Thoracic aorta (tissue), 2 donors: Measurements from ENCODE around the gene SEM1. TPM values are rescaled to one million over a fixed set of nuclear protein-coding genes. Genes with fewer than 3 reads are reported as not detected.
"Not testable (repeated sequence)": the region's sequence is repeated elsewhere in the genome, so short reads cannot be mapped to it uniquely, and the experiment has no call there.

Experiments
- ATAC-seq: fragments of 150-250 bp; one replicate; pipeline ENCODE4 v1.8.0; 2017; ENCODE audit warnings: low read depth; ENCODE audit not compliant: insufficient number of reproducible peaks, low FRiP score
- DNase-seq: peaks from one replicate; pipeline ENCODE4 v3.0.0-alpha.2; 2020; ENCODE audit warnings: low spot score
- H3K27ac ChIP-seq, 2 donors: fragments of 200-600 bp; sonication (generic); 1 replicate in 1 of 2; 2 replicates in 1 of 2; pipeline ENCODE4 v1.5.1; 2016; ENCODE audit warnings: mild to moderate bottlenecking in 2 of 2, moderate library complexity in 2 of 2
- H3K27me3 ChIP-seq: fragments of 200-600 bp; sonication (generic); replicated peaks from 2 replicates; pipeline ENCODE4 v1.6.0; 2016; ENCODE audit warnings: mild to moderate bottlenecking; ENCODE audit not compliant: insufficient read depth
- H3K36me3 ChIP-seq: fragments of 200-600 bp; sonication (generic); one replicate; pipeline ENCODE4 v1.5.1; 2016
- H3K4me1 ChIP-seq, 2 donors: fragments of 200-600 bp; sonication (generic); 1 replicate in 1 of 2; 2 replicates in 1 of 2; pipeline versions ENCODE4 v1.5.1 to v1.6.0; 2016; ENCODE audit warnings: low read depth in 2 of 2, mild to moderate bottlenecking in 1 of 2; ENCODE audit not compliant: control insufficient read depth in 1 of 2
- H3K4me3 ChIP-seq: fragments of 200-600 bp; sonication (generic); 2 replicates; pipeline ENCODE4 v1.5.1; 2016; ENCODE audit warnings: mild to moderate bottlenecking
- H3K9me3 ChIP-seq: fragments of 200-600 bp; sonication (generic); 2 replicates; pipeline ENCODE4 v1.5.1; 2016
- total RNA-seq, 2 donors: library from RNA; depleted of rRNA; stranded (reverse); fragments of >200 nt; gene quantifications; one replicate each; pipeline versions ENCODE4 v1.1.0 to v1.2.3, GENCODE V29; 2016
- TF ChIP-seq, protein P1 (sequence below): fragments of 200-600 bp; sonication (generic); IDR thresholded peaks from one replicate; pipeline ENCODE4 v1.5.1; 2019; ENCODE audit warnings: antibody characterized with exemption

Gene SEM1
- total RNA-seq, 2 donors from 2014 or later = 11.1 to 73.9 TPM

DNA sequence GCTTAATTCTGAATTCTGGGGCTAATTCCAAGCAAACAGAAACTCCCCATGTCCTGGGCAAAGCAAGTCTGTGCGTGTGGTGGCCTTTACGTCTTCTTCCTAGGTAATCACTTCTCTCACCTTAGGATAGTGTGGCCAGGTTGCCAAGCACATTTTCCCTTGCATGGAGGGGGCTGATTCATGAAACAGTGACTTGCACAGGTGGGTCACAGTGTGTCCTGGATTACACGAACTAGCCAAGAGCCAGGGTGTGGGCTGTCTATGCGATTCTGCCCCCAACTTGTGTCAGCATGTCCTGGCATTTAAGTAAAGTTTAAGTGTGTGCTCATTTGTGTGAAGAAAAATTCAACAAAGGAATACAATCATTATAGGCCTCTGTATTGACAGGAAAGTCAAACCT is 18.5 kb upstream of the SEM1 start:
- H3K27ac ChIP-seq = no peak overlapping the region
- H3K4me3 ChIP-seq = no peak overlapping the region
- no peaks in the 10 kb centered on the region for H3K27me3 ChIP-seq
- DNase-seq = no peak
- no peak for ATAC-seq
- no peaks in the 10 kb centered on the region for H3K4me1 ChIP-seq
- H3K36me3 ChIP-seq = no peaks in the 10 kb centered on the region
- no peaks in the 10 kb centered on the region for H3K9me3 ChIP-seq
- TF ChIP-seq, protein P1, sequence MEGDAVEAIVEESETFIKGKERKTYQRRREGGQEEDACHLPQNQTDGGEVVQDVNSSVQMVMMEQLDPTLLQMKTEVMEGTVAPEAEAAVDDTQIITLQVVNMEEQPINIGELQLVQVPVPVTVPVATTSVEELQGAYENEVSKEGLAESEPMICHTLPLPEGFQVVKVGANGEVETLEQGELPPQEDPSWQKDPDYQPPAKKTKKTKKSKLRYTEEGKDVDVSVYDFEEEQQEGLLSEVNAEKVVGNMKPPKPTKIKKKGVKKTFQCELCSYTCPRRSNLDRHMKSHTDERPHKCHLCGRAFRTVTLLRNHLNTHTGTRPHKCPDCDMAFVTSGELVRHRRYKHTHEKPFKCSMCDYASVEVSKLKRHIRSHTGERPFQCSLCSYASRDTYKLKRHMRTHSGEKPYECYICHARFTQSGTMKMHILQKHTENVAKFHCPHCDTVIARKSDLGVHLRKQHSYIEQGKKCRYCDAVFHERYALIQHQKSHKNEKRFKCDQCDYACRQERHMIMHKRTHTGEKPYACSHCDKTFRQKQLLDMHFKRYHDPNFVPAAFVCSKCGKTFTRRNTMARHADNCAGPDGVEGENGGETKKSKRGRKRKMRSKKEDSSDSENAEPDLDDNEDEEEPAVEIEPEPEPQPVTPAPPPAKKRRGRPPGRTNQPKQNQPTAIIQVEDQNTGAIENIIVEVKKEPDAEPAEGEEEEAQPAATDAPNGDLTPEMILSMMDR = no peak

GRCh38 chr7:96727534-96728088 is 18.0 kb upstream of the SEM1 start:
- no peaks in the 10 kb centered on the region for H3K9me3 ChIP-seq
- H3K4me3 ChIP-seq = no peak overlapping the region
- TF ChIP-seq, protein P1 = no peak
- no peak for DNase-seq
- H3K27me3 ChIP-seq = no peaks in the 10 kb centered on the region
- H3K4me1 ChIP-seq = no peaks in the 10 kb centered on the region
- H3K27ac ChIP-seq = no peak overlapping the region
- ATAC-seq = no peak
- H3K36me3 ChIP-seq = no peaks in the 10 kb centered on the region

- no peak overlapping the region for H3K27ac ChIP-seq
- DNase-seq (no peak), ATAC-seq (no peak)
- H3K4me3 ChIP-seq = no peak overlapping the region
- H3K27me3 ChIP-seq = no peaks in the 10 kb centered on the region
- TF ChIP-seq, protein P1 = no peak
- H3K9me3 ChIP-seq = no peaks in the 10 kb centered on the region
- no peaks in the 10 kb centered on the region for H3K36me3 ChIP-seq
- H3K4me1 ChIP-seq = no peaks in the 10 kb centered on the region
These were observed 14.0 kb upstream of the SEM1 start for GRCh38 chr7:96723622-96724021.

DNA sequence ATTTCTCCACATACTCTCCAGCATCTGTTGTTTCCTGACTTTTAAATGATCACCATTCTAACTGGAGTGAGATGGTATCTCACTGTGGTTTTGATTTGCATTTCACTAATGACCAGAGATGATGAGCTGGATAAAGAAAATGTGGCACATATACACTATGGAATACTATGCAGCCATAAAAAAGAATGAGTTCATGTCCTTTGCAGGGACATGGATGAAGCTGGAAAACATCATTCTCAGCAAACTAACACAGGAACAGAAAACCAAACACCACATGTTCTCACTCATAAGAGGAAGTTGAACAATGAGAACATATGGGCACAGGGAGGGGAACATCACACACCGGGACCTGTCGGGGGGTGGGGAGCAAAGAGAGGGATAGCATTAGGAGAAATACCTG is 13.3 kb upstream of the SEM1 start:
- DNase-seq, H3K27ac ChIP-seq, H3K9me3 ChIP-seq, H3K27me3 ChIP-seq, H3K4me3 ChIP-seq, H3K4me1 ChIP-seq, ATAC-seq, H3K36me3 ChIP-seq: not testable (repeated sequence)

DNA sequence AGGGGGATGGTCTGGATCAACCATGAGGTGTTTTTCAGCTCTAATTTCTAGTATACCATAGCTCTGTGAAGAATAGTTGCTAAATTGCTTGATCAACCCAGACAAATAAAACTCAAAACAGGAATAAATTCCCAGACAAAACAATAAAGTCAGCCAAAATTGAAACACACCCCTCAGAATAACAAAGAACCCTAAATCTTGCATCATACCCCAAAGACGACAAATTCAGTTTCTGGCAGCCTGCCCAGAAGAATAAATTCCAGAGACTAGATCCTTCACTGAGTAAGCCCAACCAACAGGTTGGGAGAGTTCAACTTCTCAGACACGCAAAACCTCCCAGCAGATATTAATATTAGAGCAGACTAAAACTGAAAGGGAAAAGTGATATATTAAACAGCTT is 11.2 kb upstream of the SEM1 start:
- H3K36me3 ChIP-seq = no peaks in the 10 kb centered on the region
- H3K4me1 ChIP-seq = no peaks in the 10 kb centered on the region
- no peaks in the 10 kb centered on the region for H3K9me3 ChIP-seq
- H3K27ac ChIP-seq = no peak overlapping the region
- H3K4me3 ChIP-seq = no peak overlapping the region
- peaks cover 4% of the 10 kb centered on the region for H3K27me3 ChIP-seq
- DNase-seq (no peak), ATAC-seq (no peak)
- TF ChIP-seq, protein P1 = no peak

GRCh38 chr7:96719164-96719563 is 9.5 kb upstream of the SEM1 start:
- H3K27ac ChIP-seq = no peak overlapping the region
- no peaks in the 10 kb centered on the region for H3K9me3 ChIP-seq
- TF ChIP-seq, protein P1 = no peak
- ATAC-seq (no peak), DNase-seq (no peak)
- H3K4me1 ChIP-seq = no peaks in the 10 kb centered on the region
- H3K27me3 ChIP-seq = peaks cover 4% of the 10 kb centered on the region
- H3K4me3 ChIP-seq = no peak overlapping the region
- H3K36me3 ChIP-seq = no peaks in the 10 kb centered on the region
